Activated CD4-positive, CD25-positive, alpha-beta regulatory T cell (primary cell): ENCODE measurements around the gene HIVEP3.

ENCODE experiments used
- DNase-seq, 4 experiments: peaks; one replicate each; lab custom pipeline; 2025; lab: John Stamatoyannopoulos, UW

The HIVEP3 gene

GRCh38 chr1:41631154-41631553, 287.6 kb downstream of the HIVEP3 start:
- no peak for DNase-seq

GRCh38 chr1:41629571-41629970, 289.2 kb downstream of the HIVEP3 start:
- DNase-seq = no peak

GRCh38 chr1:41629141-41629540, 289.6 kb downstream of the HIVEP3 start:
- no peak for DNase-seq

- DNase-seq = no peak
Measured at GRCh38 chr1:41627491-41628280, 291.0 kb downstream of the HIVEP3 start.

GRCh38 chr1:41626616-41627375, 291.9 kb downstream of the HIVEP3 start:
- DNase-seq = no peak

- DNase-seq = no peak
Measured at GRCh38 chr1:41626146-41626545, 292.6 kb downstream of the HIVEP3 start.

- DNase-seq = no peak
Measured at GRCh38 chr1:41623736-41624135, 295.0 kb downstream of the HIVEP3 start.

- DNase-seq = no peak
Measured at GRCh38 chr1:41622859-41623732, 295.6 kb downstream of the HIVEP3 start.

GRCh38 chr1:41622402-41622801, 296.3 kb downstream of the HIVEP3 start:
- no peak for DNase-seq

GRCh38 chr1:41621791-41622190, 296.9 kb downstream of the HIVEP3 start:
- DNase-seq = no peak

- DNase-seq = no peak
Measured at GRCh38 chr1:41621256-41621655, 297.5 kb downstream of the HIVEP3 start.

- no peak for DNase-seq
Measured at GRCh38 chr1:41620365-41621169, 298.2 kb downstream of the HIVEP3 start.

GRCh38 chr1:41619511-41620364, 299.0 kb downstream of the HIVEP3 start:
- DNase-seq = no peak

GRCh38 chr1:41618871-41619270, 299.9 kb downstream of the HIVEP3 start:
- DNase-seq = no peak

GRCh38 chr1:41618066-41618825, 300.5 kb downstream of the HIVEP3 start:
- no peak for DNase-seq

- no peak for DNase-seq
Measured at GRCh38 chr1:41617336-41617735, 301.4 kb downstream of the HIVEP3 start.

GRCh38 chr1:41616563-41616962, 302.2 kb downstream of the HIVEP3 start:
- no peak for DNase-seq

GRCh38 chr1:41615981-41616380, 302.7 kb downstream of the HIVEP3 start:
- no peak for DNase-seq

- DNase-seq = no peak
Measured at GRCh38 chr1:41615316-41615715, 303.4 kb downstream of the HIVEP3 start.

GRCh38 chr1:41614818-41615217, 303.9 kb downstream of the HIVEP3 start:
- no peak for DNase-seq
